Nephron (organoid): ENCODE results near the gene LRP6.
A peak's percentile ranks its signal among the peaks of the same experiment; 100 is the strongest.

Source experiments
- H3K27ac Mint-ChIP-seq, 3 experiments: 2 replicates each; pipeline ENCODE4 v1.8.0; 2020; ENCODE audit warnings: mixed read lengths in 3 of 3, mild to moderate bottlenecking in 2 of 3, moderate library complexity in 1 of 3
- H3K27me3 Mint-ChIP-seq: 2 replicates; pipeline ENCODE4 v1.8.0; 2021; ENCODE audit warnings: low read depth, mild to moderate bottlenecking, moderate library complexity, mixed read lengths
- H3K36me3 Mint-ChIP-seq: 2 replicates; pipeline ENCODE4 v1.8.0; 2020; ENCODE audit warnings: low read depth, mixed read lengths
- H3K4me1 Mint-ChIP-seq: 2 replicates; pipeline ENCODE4 v1.8.0; 2020; ENCODE audit warnings: mixed read lengths
- H3K4me3 Mint-ChIP-seq, 3 experiments: 2 replicates each; pipeline ENCODE4 v1.8.0; 2020; ENCODE audit warnings: mild to moderate bottlenecking in 3 of 3, mixed read lengths in 3 of 3, moderate library complexity in 2 of 3
- H3K9me3 Mint-ChIP-seq: 2 replicates; pipeline ENCODE4 v1.8.0; 2020; ENCODE audit warnings: mixed read lengths
- CTCF ChIP-seq, 3 experiments: fragments of 200-600 bp; sonication (generic); IDR thresholded peaks; one replicate each; pipeline ENCODE4 v1.5.0; 2021; ENCODE audit warnings: antibody characterized with exemption in 3 of 3; ENCODE audit not compliant: unreplicated experiment in 3 of 3

Gene LRP6

DNA sequence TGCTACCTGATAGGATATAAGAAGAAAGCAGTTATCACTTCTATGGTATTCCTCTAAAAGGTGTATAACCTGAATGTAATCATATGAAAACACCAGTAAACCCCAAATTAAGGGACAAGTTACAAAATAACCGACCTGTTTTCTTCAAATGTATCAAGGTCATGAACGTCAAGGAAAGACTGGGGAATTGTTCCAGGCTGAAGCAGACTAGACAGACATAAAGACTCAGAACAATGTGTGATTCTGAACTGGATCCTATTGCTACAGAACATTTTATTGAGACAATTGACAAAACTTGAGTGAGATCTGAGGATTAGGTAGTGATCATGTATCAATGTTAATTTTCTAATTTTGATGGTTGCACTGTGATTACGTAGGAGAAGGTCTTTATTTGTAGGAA, 15.4 kb upstream of the LRP6 start:
- Mint-ChIP-seq H3K9me3 (peaks cover 5% of the 10 kb centered on the region), H3K27me3 (no peaks in the 10 kb centered on the region), H3K27ac (peak overlapping the region in 1 of 3 experiments; percentile 8), H3K36me3 (no peaks in the 10 kb centered on the region), H3K4me1 (peaks cover 15% of the 10 kb centered on the region), H3K4me3 (no peak overlapping the region)
- TF ChIP-seq CTCF (IDR thresholded peaks at IDR 0.05; ENCODE audit: unreplicated experiment in 3 of 3): no peak

GRCh38 chr12:12281134-12281533, 14.3 kb upstream of the LRP6 start:
- Mint-ChIP-seq H3K4me1 (peaks cover 15% of the 10 kb centered on the region), H3K27ac (no peak overlapping the region), H3K9me3 (peaks cover 9% of the 10 kb centered on the region), H3K4me3 (no peak overlapping the region), H3K27me3 (no peaks in the 10 kb centered on the region), H3K36me3 (no peaks in the 10 kb centered on the region)
- no peak for TF ChIP-seq CTCF (IDR thresholded peaks at IDR 0.05; ENCODE audit: unreplicated experiment in 3 of 3)

DNA sequence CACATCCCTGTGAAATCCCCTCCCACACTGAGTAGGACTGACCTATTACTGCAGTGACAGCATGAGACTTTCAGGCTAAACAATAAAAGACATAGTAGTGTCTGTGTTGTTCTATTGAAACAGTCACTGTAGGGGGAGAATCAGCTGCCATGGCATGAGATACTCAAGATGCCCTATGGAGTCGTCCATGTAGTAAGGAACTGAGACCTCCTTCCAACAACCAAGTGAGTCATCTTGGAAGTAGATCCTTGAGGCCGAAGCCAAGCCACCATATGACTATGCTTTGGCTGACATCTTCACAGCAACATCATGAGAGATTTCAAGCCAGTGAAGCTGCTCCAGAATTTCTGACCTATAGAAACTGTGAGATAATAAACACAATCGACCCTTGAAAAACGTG, 12.1 kb upstream of the LRP6 start:
- no peaks in the 10 kb centered on the region for H3K36me3 Mint-ChIP-seq
- peaks cover 15% of the 10 kb centered on the region for H3K4me1 Mint-ChIP-seq
- H3K4me3 Mint-ChIP-seq: no peak overlapping the region
- no peak overlapping the region for H3K27ac Mint-ChIP-seq
- no peak for TF ChIP-seq CTCF (IDR thresholded peaks at IDR 0.05; ENCODE audit: unreplicated experiment in 3 of 3)
- peaks cover 19% of the 10 kb centered on the region for H3K9me3 Mint-ChIP-seq
- H3K27me3 Mint-ChIP-seq: no peaks in the 10 kb centered on the region

DNA sequence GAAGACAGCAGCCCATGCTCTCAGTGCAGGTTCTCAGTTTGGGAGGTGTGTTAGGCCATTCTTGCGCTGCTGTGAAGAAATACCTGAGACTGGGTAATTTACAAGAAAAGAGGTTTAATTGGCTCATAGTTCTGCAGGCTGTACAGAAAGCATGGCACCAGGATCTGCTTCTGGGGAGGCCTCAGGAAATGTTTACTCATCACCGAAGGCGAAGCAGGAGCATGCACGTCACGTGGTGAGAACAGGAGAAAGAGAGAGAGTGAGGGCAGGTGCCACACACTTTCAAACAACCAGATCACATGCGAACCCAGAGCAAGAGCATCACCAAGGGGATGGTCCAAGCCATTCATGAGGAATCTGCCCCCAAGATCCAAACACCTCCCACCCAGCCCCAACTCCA, 9.0 kb upstream of the LRP6 start:
- H3K4me1 Mint-ChIP-seq: peaks cover 12% of the 10 kb centered on the region
- H3K4me3 Mint-ChIP-seq: no peak overlapping the region
- peaks cover 19% of the 10 kb centered on the region for H3K9me3 Mint-ChIP-seq
- TF ChIP-seq CTCF (IDR thresholded peaks at IDR 0.05; ENCODE audit: unreplicated experiment in 3 of 3): no peak
- no peaks in the 10 kb centered on the region for H3K27me3 Mint-ChIP-seq
- no peaks in the 10 kb centered on the region for H3K36me3 Mint-ChIP-seq
- H3K27ac Mint-ChIP-seq: no peak overlapping the region

DNA sequence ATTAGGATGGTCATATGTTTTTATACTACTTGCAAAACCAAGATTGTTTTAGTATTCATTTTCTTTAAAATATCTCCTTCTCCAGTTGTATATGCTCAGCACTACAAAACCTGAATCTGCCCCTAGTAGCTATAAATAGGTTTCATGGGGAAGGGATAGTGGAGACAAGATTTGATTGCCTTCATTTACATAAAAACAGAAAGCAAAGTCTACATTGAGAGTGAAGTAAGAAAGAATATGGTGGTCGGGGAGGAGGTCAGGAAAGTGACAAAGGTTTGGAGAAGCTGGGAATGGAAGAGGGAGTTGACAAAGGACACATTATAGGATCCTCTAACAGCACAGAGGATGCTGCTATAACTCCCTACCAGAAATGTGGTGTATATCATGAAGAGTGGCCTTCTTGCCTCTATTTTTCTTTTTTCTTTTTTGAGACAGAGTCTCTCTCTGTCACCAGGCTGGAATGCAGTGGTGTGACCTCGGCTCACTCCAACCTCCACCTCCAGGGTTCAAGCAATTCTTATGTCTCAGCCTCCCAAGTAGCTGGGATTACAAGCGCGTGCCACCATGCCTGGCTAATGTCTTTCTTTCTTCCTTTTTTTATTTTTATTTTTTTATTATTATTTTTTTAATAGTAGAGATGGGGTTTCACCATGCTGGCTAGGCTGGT, 6.6 kb upstream of the LRP6 start:
- peak overlapping the region; percentile 44 to 73 (median 69) for H3K27ac Mint-ChIP-seq
- H3K36me3 Mint-ChIP-seq: no peaks in the 10 kb centered on the region

More for the DNA sequence above, 6.6 kb upstream of the LRP6 start:
- TF ChIP-seq CTCF (IDR thresholded peaks at IDR 0.05; ENCODE audit: unreplicated experiment in 3 of 3): no peak
- Mint-ChIP-seq H3K27me3 (no peaks in the 10 kb centered on the region), H3K4me1 (peaks cover 15% of the 10 kb centered on the region), H3K4me3 (no peak overlapping the region), H3K9me3 (peaks cover 19% of the 10 kb centered on the region)
